Osteoblast (primary cell): ENCODE data around the gene ITPRIPL2. TPM values are rescaled to one million over a fixed set of nuclear protein-coding genes. Genes with fewer than 3 reads are reported as not detected.

Source experiments
- DNase-seq: peaks from one replicate; pipeline ENCODE4 v3.0.0; 2011; ENCODE audit warnings: low spot score, mixed read lengths; ENCODE audit not compliant: insufficient read length; ENCODE audit errors: missing footprints
- H2AFZ ChIP-seq: 2 replicates; pipeline ENCODE4 v1.6.0; 2011; ENCODE audit warnings: mild to moderate bottlenecking, low read length
- H3K27ac ChIP-seq: 2 replicates; pipeline ENCODE4 v1.5.1; 2011; ENCODE audit warnings: mild to moderate bottlenecking, low read depth, low read length, moderate library complexity
- H3K27me3 ChIP-seq: 2 replicates; pipeline ENCODE4 v1.6.0; 2012; ENCODE audit warnings: mild to moderate bottlenecking, control low read depth, inconsistent platforms, low read length, moderate library complexity; ENCODE audit not compliant: insufficient read depth
- H3K36me3 ChIP-seq: 2 replicates; pipeline ENCODE4 v1.5.1; 2011; ENCODE audit warnings: mild to moderate bottlenecking, low read length, control low read depth, moderate library complexity; ENCODE audit not compliant: insufficient read depth
- H3K4me1 ChIP-seq: 2 replicates; pipeline ENCODE4 v1.5.1; 2011; ENCODE audit warnings: mild to moderate bottlenecking, low read length, control low read depth, moderate library complexity; ENCODE audit not compliant: insufficient read depth
- H3K4me2 ChIP-seq: 2 replicates; pipeline ENCODE4 v1.6.0; 2011; ENCODE audit warnings: mild to moderate bottlenecking, low read length; ENCODE audit not compliant: insufficient read depth
- H3K4me3 ChIP-seq: fragments of 200-600 bp; sonication (generic); 3 replicates; pipeline ENCODE4 v1.5.1; 2012; ENCODE audit warnings: mild to moderate bottlenecking, low read length, inconsistent platforms; ENCODE audit not compliant: insufficient read depth
- H3K79me2 ChIP-seq: 2 replicates; pipeline ENCODE4 v1.6.0; 2012; ENCODE audit warnings: mild to moderate bottlenecking, low read length, control low read depth, inconsistent platforms; ENCODE audit not compliant: insufficient read depth
- H3K9me3 ChIP-seq: 2 replicates; pipeline ENCODE4 v1.5.1; 2011; ENCODE audit warnings: low read depth, low read length, control low read depth
- H4K20me1 ChIP-seq: 2 replicates; pipeline ENCODE4 v1.6.0; 2012; ENCODE audit warnings: mild to moderate bottlenecking, low read length, control low read depth; ENCODE audit not compliant: insufficient read depth
- CTCF ChIP-seq: IDR thresholded peaks from 2 replicates; pipeline ENCODE4 v1.5.1; 2011; ENCODE audit warnings: mild to moderate bottlenecking, low read depth, low read length, moderate library complexity; ENCODE audit errors: extremely low read depth
- total RNA-seq: library from RNA; depleted of rRNA; stranded (reverse); fragments of >200 nt; gene quantifications from 2 replicates; pipeline ENCODE4 v1.2.3, GENCODE V29; 2012

ITPRIPL2 gene
- total RNA-seq, 1 donor, result 59.4 TPM

- H3K27ac ChIP-seq, result peak overlapping the region; percentile 49
- peaks cover 54% of the 10 kb centered on the region for H3K79me2 ChIP-seq
- no peak for TF ChIP-seq CTCF
- no peaks in the 10 kb centered on the region for H3K9me3 ChIP-seq
- H3K36me3 ChIP-seq, result peaks cover 27% of the 10 kb centered on the region
- peaks cover 24% of the 10 kb centered on the region for H4K20me1 ChIP-seq
- no peaks in the 10 kb centered on the region for H3K27me3 ChIP-seq
- no peak overlapping the region for H2AFZ ChIP-seq
- peaks cover 60% of the 10 kb centered on the region for H3K4me1 ChIP-seq
- H3K4me3 ChIP-seq, result peak overlapping the region; percentile 28
- H3K4me2 ChIP-seq, result peak overlapping the region; percentile 79
- no peak for DNase-seq
Measured at GRCh38 chr16:19116711-19117449, 3.1 kb downstream of the ITPRIPL2 start.

GRCh38 chr16:19118938-19119431 lies 5.2 kb downstream of the ITPRIPL2 start:
- Histone ChIP-seq H3K4me3 (peak overlapping the region; percentile 66), H3K27ac (peak overlapping the region; percentile 87), H3K9me3 (no peaks in the 10 kb centered on the region), H2AFZ (no peak overlapping the region), H3K4me2 (peak overlapping the region; percentile 79), H4K20me1 (peaks cover 24% of the 10 kb centered on the region), H3K4me1 (peaks cover 61% of the 10 kb centered on the region), H3K79me2 (peaks cover 56% of the 10 kb centered on the region), H3K36me3 (peaks cover 27% of the 10 kb centered on the region), H3K27me3 (no peaks in the 10 kb centered on the region)
- DNase-seq, result peak; percentile 94
- TF ChIP-seq CTCF, result no peak

- no peak for TF ChIP-seq CTCF
- H3K9me3 ChIP-seq, result no peaks in the 10 kb centered on the region
- peak overlapping the region; percentile 66 for H3K4me3 ChIP-seq
- H3K27me3 ChIP-seq, result no peaks in the 10 kb centered on the region
- H4K20me1 ChIP-seq, result peaks cover 24% of the 10 kb centered on the region
- H3K79me2 ChIP-seq, result peaks cover 52% of the 10 kb centered on the region
- DNase-seq, result peak; percentile 87
- H2AFZ ChIP-seq, result no peak overlapping the region
- H3K4me2 ChIP-seq, result peak overlapping the region; percentile 79
- peaks cover 61% of the 10 kb centered on the region for H3K4me1 ChIP-seq
- H3K36me3 ChIP-seq, result peaks cover 27% of the 10 kb centered on the region
- H3K27ac ChIP-seq, result peak overlapping the region; percentile 87
Measured at GRCh38 chr16:19119564-19119963, 5.8 kb downstream of the ITPRIPL2 start.

- Histone ChIP-seq H3K4me2 (no peak overlapping the region), H3K9me3 (no peaks in the 10 kb centered on the region), H3K27ac (no peak overlapping the region), H2AFZ (no peak overlapping the region), H3K79me2 (peaks cover 20% of the 10 kb centered on the region), H3K4me1 (peaks cover 26% of the 10 kb centered on the region), H3K36me3 (peaks cover 9% of the 10 kb centered on the region), H3K27me3 (no peaks in the 10 kb centered on the region), H4K20me1 (peaks cover 11% of the 10 kb centered on the region), H3K4me3 (no peak overlapping the region)
- DNase-seq, result no peak
- no peak for TF ChIP-seq CTCF
Measured at GRCh38 chr16:19123535-19124178, 9.9 kb downstream of the ITPRIPL2 start.
